H1 (cell line): Measurements from ENCODE around the gene PRRX2. TPM values are rescaled to one million over a fixed set of nuclear protein-coding genes. Genes with fewer than 3 reads are reported as not detected.

ENCODE experiments used
- CTCF ChIA-PET: fragments of 300-600 bp; sonication (Branson Sonifier 250); formaldehyde crosslinking; loops from one replicate; lab custom pipeline; 2021; ENCODE audit not compliant: partially characterized antibody; lab: Charles Lee
- POLR2A ChIA-PET: fragments of 300-600 bp; sonication (Branson Sonifier 250); formaldehyde crosslinking; loops from one replicate; lab custom pipeline; 2021; ENCODE audit warnings: inconsistent platforms; ENCODE audit not compliant: partially characterized antibody; lab: Charles Lee
- DNase-seq, 2 experiments: peaks; one replicate each; pipeline versions ENCODE4 v3.0.0 to v3.0.0-alpha.2; 2010 to 2022; ENCODE audit warnings: low spot score in 2 of 2, low read depth in 1 of 2, mixed read lengths in 1 of 2
- FAIRE-seq: peaks from 2 replicates; lab custom pipeline; 2011; peaks lifted over from hg19 to GRCh38; lab: Jason Lieb, UNC
- H2AFZ ChIP-seq: 2 replicates; pipeline ENCODE4 v1.8.1; 2012; ENCODE audit warnings: low read length, inconsistent platforms
- H2AK5ac ChIP-seq: 2 replicates; pipeline ENCODE4 v1.6.1; 2013; ENCODE audit warnings: low read depth, low read length
- H2BK120ac ChIP-seq: replicated peaks from 2 replicates; pipeline ENCODE3; 2013; ENCODE audit warnings: low read depth, low read length, inconsistent platforms
- H2BK12ac ChIP-seq: 2 replicates; pipeline ENCODE4 v1.6.1; 2013; ENCODE audit warnings: low read depth, low read length
- H2BK15ac ChIP-seq: 2 replicates; pipeline ENCODE4 v1.6.1; 2013; ENCODE audit warnings: low read length
- H2BK20ac ChIP-seq: 2 replicates; pipeline ENCODE4 v1.6.1; 2013; ENCODE audit warnings: low read length
- H2BK5ac ChIP-seq: 2 replicates; pipeline ENCODE4 v1.6.1; 2013; ENCODE audit warnings: low read depth, low read length
- H3K14ac ChIP-seq: 2 replicates; pipeline ENCODE4 v1.6.1; 2013; ENCODE audit warnings: inconsistent platforms; ENCODE audit not compliant: insufficient read length
- H3K18ac ChIP-seq: 2 replicates; pipeline ENCODE4 v1.6.1; 2013; ENCODE audit warnings: low read length; ENCODE audit errors: extremely low read depth
- H3K23ac ChIP-seq: 2 replicates; pipeline ENCODE4 v1.6.1; 2013; ENCODE audit warnings: inconsistent platforms; ENCODE audit not compliant: insufficient read length
- H3K23me2 ChIP-seq: 2 replicates; pipeline ENCODE4 v1.6.1; 2013; ENCODE audit warnings: low read depth, low read length
- H3K27ac ChIP-seq: 2 replicates; pipeline ENCODE4 v1.6.1; 2011; ENCODE audit warnings: low read depth, low read length, inconsistent platforms
- H3K27me3 ChIP-seq, 4 experiments: replicated peaks in 1 of 4; 1 replicate in 1 of 4; 2 replicates in 3 of 4; pipeline versions ENCODE4 v1.6.1 to v1.8.1; 2011 to 2013; ENCODE audit warnings: low read length in 3 of 4, mild to moderate bottlenecking in 3 of 4, inconsistent platforms in 2 of 4, mixed read lengths in 2 of 4, moderate library complexity in 1 of 4; ENCODE audit not compliant: control insufficient read depth in 3 of 4, insufficient read depth in 3 of 4; ENCODE audit errors: extremely low read depth in 1 of 4
- H3K36me3 ChIP-seq, 4 experiments: 2 replicates each; pipeline versions ENCODE4 v1.6.1 to v1.8.1; 2011 to 2013; ENCODE audit warnings: mild to moderate bottlenecking in 4 of 4, low read length in 3 of 4, moderate library complexity in 2 of 4, control low read depth in 1 of 4, inconsistent platforms in 1 of 4; ENCODE audit not compliant: insufficient read depth in 4 of 4, control insufficient read depth in 2 of 4
- H3K4ac ChIP-seq: replicated peaks from 2 replicates; pipeline ENCODE3; 2013; ENCODE audit warnings: low read length, low read depth, mixed read lengths, inconsistent platforms; ENCODE audit not compliant: insufficient read length
- H3K4me1 ChIP-seq, 4 experiments: replicated peaks in 1 of 4; 1 replicate in 1 of 4; 2 replicates in 3 of 4; pipeline versions ENCODE4 v1.6.1 to v1.8.1; 2011 to 2013; ENCODE audit warnings: low read length in 3 of 4, inconsistent platforms in 2 of 4, mixed read lengths in 1 of 4; ENCODE audit not compliant: insufficient read depth in 4 of 4, control insufficient read depth in 3 of 4
- H3K4me2 ChIP-seq, 2 experiments: 2 replicates each; pipeline versions ENCODE4 v1.6.1 to v1.8.1; 2011 to 2013; ENCODE audit warnings: low read depth in 2 of 2, low read length in 2 of 2, control low read depth in 1 of 2, inconsistent platforms in 1 of 2, mild to moderate bottlenecking in 1 of 2; ENCODE audit not compliant: insufficient read depth in 1 of 2
- H3K4me3 ChIP-seq, 4 experiments: fragments of 200-600, 300-600 bp in 1 of 4; sonication (generic), shearing (Covaris generic), sonication (Bioruptor Twin) in 1 of 4; 2 replicates each; pipeline versions ENCODE4 v1.5.1 to v1.8.1; 2011 to 2016; ENCODE audit warnings: low read length in 4 of 4, low read depth in 3 of 4, control low read depth in 2 of 4, inconsistent platforms in 2 of 4, mild to moderate bottlenecking in 2 of 4, mixed read lengths in 1 of 4, moderate library complexity in 1 of 4; ENCODE audit not compliant: insufficient read depth in 2 of 4; ENCODE audit errors: extremely low read depth in 1 of 4
- H3K56ac ChIP-seq: replicated peaks from 2 replicates; pipeline ENCODE3; 2013; ENCODE audit warnings: low read depth, mild to moderate bottlenecking, mixed read lengths, low read length, inconsistent platforms; ENCODE audit not compliant: insufficient read length
- H3K79me1 ChIP-seq: 2 replicates; pipeline ENCODE4 v1.6.1; 2013; ENCODE audit warnings: low read depth, low read length, control low read depth
- H3K79me2 ChIP-seq, 2 experiments: 2 replicates each; pipeline versions ENCODE4 v1.6.1 to v1.8.1; 2012 to 2013; ENCODE audit warnings: low read length in 2 of 2, mild to moderate bottlenecking in 2 of 2, inconsistent platforms in 1 of 2; ENCODE audit not compliant: insufficient read depth in 2 of 2, control insufficient read depth in 1 of 2
- H3K9ac ChIP-seq, 4 experiments: replicated peaks in 1 of 4; 1 replicate in 1 of 4; 2 replicates in 3 of 4; pipeline versions ENCODE4 v1.6.1 to v1.8.1; 2011 to 2013; ENCODE audit warnings: low read depth in 3 of 4, low read length in 3 of 4, control low read depth in 2 of 4, mild to moderate bottlenecking in 2 of 4, moderate library complexity in 2 of 4, inconsistent platforms in 1 of 4; ENCODE audit errors: extremely low read depth in 1 of 4
- H3K9me3 ChIP-seq, 2 experiments: 2 replicates each; pipeline versions ENCODE4 v1.6.1 to v1.8.1; 2012 to 2013; ENCODE audit warnings: mild to moderate bottlenecking in 2 of 2, moderate library complexity in 2 of 2, control low read depth in 1 of 2, inconsistent platforms in 1 of 2, low read depth in 1 of 2, low read length in 1 of 2, mixed read lengths in 1 of 2; ENCODE audit not compliant: insufficient read depth in 2 of 2
- H4K20me1 ChIP-seq, 2 experiments: replicated peaks in 1 of 2; 2 replicates each; pipeline versions ENCODE3 to v1.8.1; 2011 to 2013; ENCODE audit warnings: inconsistent platforms in 2 of 2, low read length in 2 of 2, mild to moderate bottlenecking in 1 of 2; ENCODE audit not compliant: insufficient read depth in 2 of 2, control insufficient read depth in 1 of 2
- H4K5ac ChIP-seq: 2 replicates; pipeline ENCODE4 v1.6.1; 2013; ENCODE audit warnings: low read length, low read depth, mixed read lengths, inconsistent platforms; ENCODE audit not compliant: insufficient read length
- H4K8ac ChIP-seq: 2 replicates; pipeline ENCODE4 v1.8.0; 2013; ENCODE audit warnings: mild to moderate bottlenecking, moderate library complexity, low read length, inconsistent platforms; ENCODE audit not compliant: insufficient read depth; ENCODE audit errors: extremely low read depth
- H4K91ac ChIP-seq: replicated peaks from 2 replicates; pipeline ENCODE3; 2013; ENCODE audit warnings: low read length, mixed read lengths, inconsistent platforms; ENCODE audit not compliant: insufficient read length
- WGBS, 2 experiments: shearing (Covaris generic) in 1 of 2; methylation state at CpG; one replicate each; pipeline versions ENCODE4 v1.1.6 to v1.1.7; 2013 to 2015; ENCODE audit warnings: low lambda C conversion rate in 2 of 2, mixed read lengths in 2 of 2, inconsistent platforms in 1 of 2, low coverage in 1 of 2, missing lambda C conversion rate in 1 of 2; ENCODE audit not compliant: insufficient replicate concordance in 2 of 2, insufficient coverage in 1 of 2, insufficient read length in 1 of 2; ENCODE audit errors: extremely low coverage in 1 of 2, missing lambda C conversion rate in 1 of 2; 5-methylcytosine and 5-hydroxymethylcytosine counted together
- polyA plus RNA-seq, 7 experiments: library from polyadenylated mRNA; depleted of rRNA in 3 of 7; stranded (reverse) in 5 of 7; unstranded in 2 of 7; fragments of >200 nt in 5 of 7; fragments of 200-250 nt in 2 of 7; gene quantifications; 1 replicate in 5 of 7; 2 replicates in 1 of 7; 4 replicates in 1 of 7; pipeline versions ENCODE4 v1.2.1 to v1.2.3, GENCODE V29; 2011 to 2013; ENCODE audit warnings: missing spikeins in 2 of 7, mixed read lengths in 2 of 7
- total RNA-seq: library from RNA; stranded (reverse); fragmentation: NEBNext Ultra II Directional; extraction: Animal tissue kit (Norgen Biotek cat#: 25700); gene quantifications from 2 replicates; pipeline ENCODE4 v1.2.1, GENCODE V29; 2021

Gene PRRX2
- total and polyA plus RNA-seq, 2 of the 8 experiments (the other 6 are each of a cell fraction or from before 2014, with no cell fraction given): 5.8 to 9.2 TPM

DNA sequence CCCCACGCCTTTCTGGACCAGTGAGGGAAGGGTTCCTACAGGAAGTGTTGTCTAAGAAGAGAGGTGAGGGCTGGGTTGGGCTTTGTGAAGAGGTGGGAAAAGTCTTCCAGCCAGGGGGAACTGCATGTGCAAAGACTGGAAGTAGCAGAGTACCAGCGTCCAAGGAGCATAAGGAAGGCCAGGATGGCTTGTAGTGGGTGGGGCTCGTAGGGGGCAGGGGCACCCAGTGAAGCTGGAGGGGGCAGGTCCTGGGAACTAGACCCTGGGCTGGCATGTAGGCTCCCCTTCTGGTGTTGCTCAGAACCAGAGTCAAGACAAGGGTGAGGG lies 20.4 kb downstream of the PRRX2 start:
- no peak overlapping the region for H4K91ac ChIP-seq
- no peak overlapping the region for H3K56ac ChIP-seq
- H3K23ac ChIP-seq: no peak overlapping the region
- no peak overlapping the region for H4K8ac ChIP-seq
- H2BK120ac ChIP-seq: no peak overlapping the region
- DNase-seq (no peak), FAIRE-seq (no peak)
- H3K9ac ChIP-seq: no peak overlapping the region
- CTCF ChIA-PET: interaction anchor here (1.0 to 2.7 kb wide), 3 partner anchors 10 to 32 kb away, joined by 3 to 17 read pairs (median 3); no protein-coding TSS in a partner anchor
- H3K14ac ChIP-seq: no peak overlapping the region
- H3K18ac ChIP-seq: no peak overlapping the region
- no peaks in the 10 kb centered on the region for H3K27me3 ChIP-seq
- H2BK15ac ChIP-seq: 0 out of 2 replicates have a peak overlapping the region, but pooled peaks have one; percentile 31
- H3K9me3 ChIP-seq: no peaks in the 10 kb centered on the region
- H3K79me1 ChIP-seq: no peaks in the 10 kb centered on the region
- no peak overlapping the region for H2AFZ ChIP-seq
- H3K27ac ChIP-seq: no peak overlapping the region
- no peak overlapping the region for H3K4me3 ChIP-seq
- H2BK12ac ChIP-seq: no peak overlapping the region
- no peak overlapping the region for H2AK5ac ChIP-seq
- POLR2A ChIA-PET: interaction anchor here (0.8 to 1.2 kb wide), 2 partner anchors 11 to 20 kb away, joined by 3 read pairs; partner anchors contain the start of gene PRRX2
- H3K4me2 ChIP-seq: no peak overlapping the region
- H3K79me2 ChIP-seq: no peaks in the 10 kb centered on the region
- H3K23me2 ChIP-seq: no peaks in the 10 kb centered on the region
- H2BK5ac ChIP-seq: no peak overlapping the region
- no peak overlapping the region for H3K4ac ChIP-seq
- no peaks in the 10 kb centered on the region; a peak in 1 of 7 replicates for H3K4me1 ChIP-seq
- no peaks in the 10 kb centered on the region for H4K20me1 ChIP-seq
- no peak overlapping the region for H2BK20ac ChIP-seq
- no peaks in the 10 kb centered on the region for H3K36me3 ChIP-seq
- H4K5ac ChIP-seq: no peak overlapping the region
- 77% methylated on average over 3 of the region's 3 CpGs; no CpG with 5 or more reads in 1 of the 2 experiments for WGBS, 2 experiments
